Measurements from ENCODE around the gene MLN. TPM values are rescaled to one million over a fixed set of nuclear protein-coding genes. Genes with fewer than 3 reads are reported as not detected.

Gene MLN
- total and polyA plus RNA-seq, 12 donors, result not detected

- no peak for TF ChIP-seq CTCF (IDR thresholded peaks at IDR 0.05)
- H3K36me3 ChIP-seq, result peaks cover 8 to 100% (median 80%) of the 10 kb centered on the region in 9 donors
- H3K4me3 ChIP-seq, result no peak overlapping the region
- 85 to 86% methylated on average over 7 of the region's 7 CpGs for WGBS, 2 donors
- H3K4me1 ChIP-seq, result peaks cover 7 to 42% (median 24%) of the 10 kb centered on the region in 9 donors
- no peaks in the 10 kb centered on the region for H3K9me3 ChIP-seq
- no peaks in the 10 kb centered on the region for H3K27me3 ChIP-seq
- intact Hi-C loops (cut with DNase I), result no loop called here
- no peak overlapping the region for H3K27ac ChIP-seq
- DNase-seq (no peak), ATAC-seq (no peak)
Observed at GRCh38 chr6:33779290-33779689, 24.5 kb downstream of the MLN start.

DNA sequence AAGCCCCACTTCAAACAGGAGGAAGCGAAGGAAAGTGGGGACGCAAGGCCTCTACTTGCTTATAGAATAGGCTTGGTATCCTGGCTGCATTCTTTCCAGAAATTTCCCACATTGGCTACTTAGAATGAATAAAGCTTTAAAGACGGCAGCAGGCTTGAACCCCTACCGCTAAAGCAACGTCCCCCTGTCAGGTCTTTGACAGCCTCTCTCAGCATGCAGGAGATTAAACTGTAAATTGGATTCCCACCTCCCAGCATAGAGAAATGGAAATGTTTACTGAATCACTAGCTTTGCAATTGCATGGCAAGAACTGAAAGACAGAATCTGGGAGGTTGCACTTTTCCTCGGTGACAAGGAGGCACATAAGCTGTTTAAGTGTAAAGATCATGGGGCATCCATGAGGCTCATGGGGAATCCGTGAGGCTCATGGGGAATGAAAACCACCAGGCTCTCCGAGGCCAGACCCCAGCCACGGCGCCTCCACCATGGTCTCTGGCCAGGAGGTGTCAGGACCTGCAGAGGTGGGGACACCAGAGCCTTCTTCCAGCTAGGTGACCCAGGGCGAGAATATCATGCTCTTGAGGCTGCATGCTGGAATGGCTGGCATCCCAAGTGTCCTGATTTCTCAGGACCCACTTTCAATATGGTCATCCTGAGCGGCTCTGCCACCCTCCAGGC, 25.2 kb downstream of the MLN start:
- Histone ChIP-seq H3K4me3 (no peak overlapping the region), H3K27ac (no peak overlapping the region), H3K9me3 (no peaks in the 10 kb centered on the region), H3K36me3 (peaks cover 8 to 100% (median 77%) of the 10 kb centered on the region in 9 donors), H3K4me1 (peaks cover 7 to 35% (median 24%) of the 10 kb centered on the region in 9 donors), H3K27me3 (no peaks in the 10 kb centered on the region)
- ATAC-seq, result no peak
- 87 to 89% methylated on average over 12 of the region's 12 CpGs for WGBS, 2 donors
- TF ChIP-seq CTCF (IDR thresholded peaks at IDR 0.05), result no peak
- DNase-seq, result no peak
- intact Hi-C loops (cut with DNase I), result no loop called here

DNA sequence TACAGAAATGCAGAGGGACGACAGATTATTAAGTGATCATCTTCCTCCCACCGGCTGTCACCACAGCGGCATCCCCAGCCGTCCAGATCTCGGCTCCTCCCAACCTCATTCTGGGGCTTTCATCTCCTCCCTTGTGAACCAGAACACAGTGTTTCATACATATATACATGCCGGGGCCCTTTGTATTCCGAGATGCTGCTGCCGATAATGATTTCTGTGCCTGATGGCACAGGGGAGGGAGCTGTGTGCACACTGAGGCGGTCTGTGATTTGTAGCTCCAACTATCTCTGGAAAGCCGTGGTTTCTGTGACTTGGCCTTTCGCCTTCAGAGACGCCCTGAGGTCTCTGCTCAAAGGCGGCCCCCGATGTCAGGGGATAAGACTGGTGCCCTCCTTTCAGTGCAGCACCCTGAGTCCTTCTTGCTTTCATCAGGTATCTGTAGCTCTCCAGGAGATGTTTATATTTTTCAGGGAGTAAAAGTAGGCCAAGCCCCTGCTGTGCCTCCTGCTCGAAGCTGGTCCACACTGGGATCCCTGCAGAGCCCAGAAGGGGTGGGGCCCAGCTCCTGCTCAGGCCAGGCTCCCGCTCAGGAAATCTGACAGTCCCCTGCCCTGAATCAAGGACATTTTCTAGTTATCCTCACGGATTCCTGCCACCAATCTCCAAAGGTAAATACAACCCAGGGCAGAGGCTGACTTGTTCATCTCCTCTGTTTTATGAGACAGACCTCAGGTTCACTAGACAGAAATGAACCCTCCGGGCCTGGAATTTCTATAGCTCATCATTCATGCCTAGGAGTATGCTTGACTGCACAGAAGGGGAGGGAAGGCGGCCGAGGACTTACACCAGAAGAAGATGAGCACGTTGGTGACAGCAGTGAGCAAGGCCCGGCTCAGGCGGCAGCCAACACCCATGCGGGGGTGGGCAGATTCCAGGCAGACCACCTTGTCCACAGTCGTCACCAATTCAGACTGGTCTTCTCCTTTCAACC, 26.1 kb downstream of the MLN start:
- Histone ChIP-seq H3K27me3 (no peaks in the 10 kb centered on the region), H3K9me3 (no peaks in the 10 kb centered on the region), H3K4me1 (peaks cover 7 to 37% (median 24%) of the 10 kb centered on the region in 9 donors), H3K36me3 (peaks cover 8 to 100% (median 71%) of the 10 kb centered on the region in 9 donors), H3K4me3 (no peak overlapping the region), H3K27ac (no peak overlapping the region)
- TF ChIP-seq CTCF (IDR thresholded peaks at IDR 0.05), result no peak
- ATAC-seq (no peak), DNase-seq (no peak)
- WGBS, 2 donors, result 89 to 91% methylated on average over 25 of the region's 25 CpGs
- intact Hi-C loops (cut with DNase I), result no loop called here

- Histone ChIP-seq H3K4me3 (no peak overlapping the region), H3K4me1 (peaks cover 10 to 37% (median 24%) of the 10 kb centered on the region in 9 donors), H3K36me3 (peaks cover 8 to 99% (median 71%) of the 10 kb centered on the region in 9 donors), H3K27me3 (no peaks in the 10 kb centered on the region), H3K9me3 (no peaks in the 10 kb centered on the region), H3K27ac (no peak overlapping the region)
- no peak for TF ChIP-seq CTCF (IDR thresholded peaks at IDR 0.05)
- WGBS, 2 donors, result 87 to 90% methylated on average over 13 of the region's 13 CpGs
- DNase-seq (no peak), ATAC-seq (no peak)
- intact Hi-C loops (cut with DNase I), result no loop called here
Observed at GRCh38 chr6:33776764-33777163, 27.0 kb downstream of the MLN start.
